CD4-positive, alpha-beta T cell treated with Interferon gamma for 1 hour (primary cell): ENCODE data around the gene EPHB2.

Experiments used
- DNase-seq: peaks from one replicate; pipeline ENCODE4 v3.0.0-alpha.2; 2020

EPHB2 gene

GRCh38 chr1:22782406-22782805 lies 71.8 kb downstream of the EPHB2 start:
- DNase-seq: no peak

- DNase-seq: no peak
Measured at GRCh38 chr1:22784317-22784716, 73.7 kb downstream of the EPHB2 start.

GRCh38 chr1:22784737-22785136 lies 74.1 kb downstream of the EPHB2 start:
- DNase-seq: no peak

GRCh38 chr1:22786101-22786500 lies 75.5 kb downstream of the EPHB2 start:
- DNase-seq: no peak

- DNase-seq: no peak
Measured at GRCh38 chr1:22786719-22787489, 76.3 kb downstream of the EPHB2 start.

GRCh38 chr1:22787636-22788035 lies 77.0 kb downstream of the EPHB2 start:
- DNase-seq: no peak

GRCh38 chr1:22788254-22788661 lies 77.6 kb downstream of the EPHB2 start:
- no peak for DNase-seq

- no peak for DNase-seq
Measured at GRCh38 chr1:22789356-22789994, 78.8 kb downstream of the EPHB2 start.

- DNase-seq: no peak
Measured at GRCh38 chr1:22790232-22791008, 79.8 kb downstream of the EPHB2 start.

GRCh38 chr1:22791831-22792347 lies 81.2 kb downstream of the EPHB2 start:
- DNase-seq: no peak

GRCh38 chr1:22792396-22793160 lies 81.9 kb downstream of the EPHB2 start:
- DNase-seq: no peak

GRCh38 chr1:22793647-22794046 lies 83.0 kb downstream of the EPHB2 start:
- DNase-seq: no peak

- DNase-seq: no peak
Measured at GRCh38 chr1:22794647-22795365, 84.2 kb downstream of the EPHB2 start.

- DNase-seq: no peak
Measured at GRCh38 chr1:22795366-22795714, 84.7 kb downstream of the EPHB2 start.

GRCh38 chr1:22796642-22797041 lies 86.0 kb downstream of the EPHB2 start:
- no peak for DNase-seq

GRCh38 chr1:22798083-22798482 lies 87.4 kb downstream of the EPHB2 start:
- DNase-seq: no peak

- no peak for DNase-seq
Measured at GRCh38 chr1:22799971-22800370, 89.3 kb downstream of the EPHB2 start.

GRCh38 chr1:22800629-22801028 lies 90.0 kb downstream of the EPHB2 start:
- no peak for DNase-seq

- DNase-seq: no peak
Measured at GRCh38 chr1:22801347-22801746, 90.7 kb downstream of the EPHB2 start.

- no peak for DNase-seq
Measured at GRCh38 chr1:22801761-22802160, 91.1 kb downstream of the EPHB2 start.

- DNase-seq: no peak
Measured at GRCh38 chr1:22803833-22804232, 93.2 kb downstream of the EPHB2 start.

- DNase-seq: no peak
Measured at GRCh38 chr1:22804406-22804805, 93.8 kb downstream of the EPHB2 start.
